ELR (cell line): ENCODE data around the gene ATP2A2.
"Not testable (repeated sequence)": the region's sequence is repeated elsewhere in the genome, so short reads cannot be mapped to it uniquely, and the experiment has no call there.

Source experiments
- DNase-seq: peaks from one replicate; pipeline ENCODE4 v3.0.0-alpha.2; 2015; ENCODE audit warnings: low read depth

The ATP2A2 gene

GRCh38 chr12:110370732-110371231, 89.7 kb downstream of the ATP2A2 start:
- no peak for DNase-seq

- no peak for DNase-seq
Observed at GRCh38 chr12:110371408-110372055, 90.5 kb downstream of the ATP2A2 start.

- no peak for DNase-seq
Observed at GRCh38 chr12:110372056-110372425, 91.0 kb downstream of the ATP2A2 start.

- DNase-seq = no peak
Observed at GRCh38 chr12:110373025-110373424, 92.0 kb downstream of the ATP2A2 start.

GRCh38 chr12:110373425-110373824, 92.4 kb downstream of the ATP2A2 start:
- DNase-seq = no peak

- no peak for DNase-seq
Observed at GRCh38 chr12:110373962-110374611, 93.0 kb downstream of the ATP2A2 start.

GRCh38 chr12:110378131-110378790, 97.2 kb downstream of the ATP2A2 start:
- DNase-seq = not testable (repeated sequence)

- no peak for DNase-seq
Observed at GRCh38 chr12:110379197-110379596, 98.2 kb downstream of the ATP2A2 start.

- DNase-seq = no peak
Observed at GRCh38 chr12:110379631-110380030, 98.6 kb downstream of the ATP2A2 start.

- DNase-seq = no peak
Observed at GRCh38 chr12:110382683-110383082, 101.6 kb downstream of the ATP2A2 start.
